ENCODE data around the gene BMP8B.

The BMP8B gene

DNA sequence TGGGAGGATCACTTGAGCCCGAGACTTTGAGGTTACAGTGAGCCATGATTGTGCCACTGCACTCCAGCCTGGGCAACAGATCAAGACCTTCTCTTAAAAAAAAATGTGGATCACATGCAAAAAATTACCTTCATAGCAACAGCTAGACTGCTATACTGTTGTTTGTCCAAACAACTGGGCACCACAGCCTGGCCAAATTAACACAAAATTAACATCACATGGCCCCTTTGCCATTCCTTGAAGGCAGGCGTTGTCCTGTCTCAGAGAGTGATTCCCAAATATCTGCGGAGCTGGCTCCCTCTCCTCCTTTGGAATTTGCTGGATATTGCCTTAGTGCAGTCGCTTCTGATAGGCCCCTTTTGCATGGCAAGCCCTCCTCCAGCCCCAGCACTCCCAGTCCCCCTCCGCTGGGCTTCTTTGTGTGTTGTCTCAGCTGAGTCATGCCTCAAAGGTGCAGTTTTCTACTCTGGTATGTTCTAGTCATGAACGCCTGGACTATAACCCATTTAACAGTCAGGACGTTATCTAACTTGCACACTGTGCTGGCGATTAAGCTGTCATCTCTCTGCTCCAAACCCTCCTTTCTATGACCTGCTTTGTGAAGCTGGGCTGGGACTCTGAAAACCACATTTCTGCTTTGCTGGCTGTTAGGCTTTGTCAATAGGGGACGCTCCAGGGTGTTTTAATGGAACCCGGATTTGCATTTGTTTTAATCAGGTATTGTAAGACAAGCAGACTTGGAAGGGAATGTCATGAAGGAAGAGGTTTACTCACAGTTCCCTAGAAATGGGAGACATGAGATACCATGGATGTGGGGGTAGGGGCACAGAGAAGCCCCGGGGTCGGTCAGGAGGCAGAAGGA lies 77.3 kb downstream of the BMP8B start:
- H3K4me1 ChIP-seq (ENCODE audit: control insufficient read depth, insufficient read depth, low read length) = no peaks in the 10 kb centered on the region
- ChIA-PET POLR2A (no interaction called here), CTCF (interaction anchor here (0.6 to 2.8 kb wide), 3 partner anchors 8 to 445 kb away, joined by 3 to 11 read pairs (median 3); no protein-coding TSS in a partner anchor)
- H3K27ac ChIP-seq (ENCODE audit: extremely low read depth, low read depth, low read length) = no peak overlapping the region
- TF ChIP-seq ZNF155 (tag by site-specific recombination; IDR thresholded peaks at IDR 0.05) (no peak), ZBTB21 (tag by site-specific recombination; IDR thresholded peaks at IDR 0.05) (no peak), ZBTB48 (tag by site-specific recombination; IDR thresholded peaks at IDR 0.05) (no peak), ZNF280D (tag by site-specific recombination; IDR thresholded peaks at IDR 0.05) (no peak), ZNF560 (tag by site-specific recombination; IDR thresholded peaks at IDR 0.05; ENCODE audit: borderline replicate concordance) (no peak), ZBTB7A (tag by site-specific recombination; IDR thresholded peaks at IDR 0.05; ENCODE audit: low read depth) (no peak), ZSCAN23 (tag by site-specific recombination; IDR thresholded peaks at IDR 0.05) (no peak)
- H3K36me3 ChIP-seq (ENCODE audit: control insufficient read depth in 2 of 2, insufficient read depth in 1 of 2, low read length in 2 of 2) = no peaks in the 10 kb centered on the region
- no peak overlapping the region for H3K4me3 ChIP-seq (ENCODE audit: low read depth, low read length)
- no peaks in the 10 kb centered on the region for H3K9me3 ChIP-seq (ENCODE audit: control insufficient read depth, insufficient read depth, low read depth, low read length)

DNA sequence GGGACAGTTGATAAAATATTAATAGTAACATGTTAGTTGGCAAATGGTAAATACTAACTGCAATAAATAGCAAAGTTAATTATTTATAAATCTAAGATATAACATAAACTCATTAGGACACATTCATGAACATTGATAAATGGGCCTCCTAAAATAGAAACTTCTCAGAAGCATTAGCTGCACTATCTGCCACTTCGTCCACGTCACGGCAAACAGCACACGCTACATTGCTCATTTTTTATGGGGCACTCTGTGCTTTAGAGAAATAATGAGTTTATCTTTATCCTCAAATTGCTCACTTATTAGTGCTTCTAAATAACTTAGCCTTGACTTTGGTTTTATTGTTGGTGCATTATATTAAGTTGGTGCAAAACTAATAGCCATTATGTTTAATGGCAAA lies 81.2 kb downstream of the BMP8B start:
- Histone ChIP-seq H3K27ac (ENCODE audit: extremely low read depth, low read depth, low read length) (no peak overlapping the region), H3K36me3 (ENCODE audit: control insufficient read depth in 2 of 2, insufficient read depth in 1 of 2, low read length in 2 of 2) (no peaks in the 10 kb centered on the region), H3K9me3 (ENCODE audit: control insufficient read depth, insufficient read depth, low read depth, low read length) (no peaks in the 10 kb centered on the region), H3K4me1 (ENCODE audit: control insufficient read depth, insufficient read depth, low read length) (no peaks in the 10 kb centered on the region), H3K4me3 (ENCODE audit: low read depth, low read length) (no peak overlapping the region)
- CTCF ChIA-PET = interaction anchor here (1.6 kb wide), 1 partner anchor 12 kb away, joined by 6 read pairs; no protein-coding TSS in a partner anchor
- POLR2A ChIA-PET = no interaction called here
- no peak for TF ChIP-seq REPIN1 (tag by site-specific recombination; IDR thresholded peaks at IDR 0.05; ENCODE audit: low read depth)
- no peak for TF ChIP-seq ZNF548 (tag by site-specific recombination; IDR thresholded peaks at IDR 0.05)
- no peak for TF ChIP-seq ZNF660 (tag by site-specific recombination; IDR thresholded peaks at IDR 0.05)
- TF ChIP-seq ZNF23 (tag by site-specific recombination; IDR thresholded peaks at IDR 0.05; ENCODE audit: borderline replicate concordance) = no peak
- no peak for TF ChIP-seq ZBTB49 (tag by site-specific recombination; IDR thresholded peaks at IDR 0.05; ENCODE audit: low read depth)
- no peak for TF ChIP-seq ZNF707 (tag by site-specific recombination; IDR thresholded peaks at IDR 0.05)
- no peak for TF ChIP-seq IKZF3 (tag by site-specific recombination; IDR thresholded peaks at IDR 0.05)
- no peak for TF ChIP-seq ZNF169 (tag by site-specific recombination; IDR thresholded peaks at IDR 0.05)
- TF ChIP-seq, protein P1, sequence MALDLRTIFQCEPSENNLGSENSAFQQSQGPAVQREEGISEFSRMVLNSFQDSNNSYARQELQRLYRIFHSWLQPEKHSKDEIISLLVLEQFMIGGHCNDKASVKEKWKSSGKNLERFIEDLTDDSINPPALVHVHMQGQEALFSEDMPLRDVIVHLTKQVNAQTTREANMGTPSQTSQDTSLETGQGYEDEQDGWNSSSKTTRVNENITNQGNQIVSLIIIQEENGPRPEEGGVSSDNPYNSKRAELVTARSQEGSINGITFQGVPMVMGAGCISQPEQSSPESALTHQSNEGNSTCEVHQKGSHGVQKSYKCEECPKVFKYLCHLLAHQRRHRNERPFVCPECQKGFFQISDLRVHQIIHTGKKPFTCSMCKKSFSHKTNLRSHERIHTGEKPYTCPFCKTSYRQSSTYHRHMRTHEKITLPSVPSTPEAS (tag by site-specific recombination; IDR thresholded peaks at IDR 0.05) = no peak
- TF ChIP-seq FEZF1 (tag by site-specific recombination; IDR thresholded peaks at IDR 0.05) = no peak
- TF ChIP-seq, protein P2, sequence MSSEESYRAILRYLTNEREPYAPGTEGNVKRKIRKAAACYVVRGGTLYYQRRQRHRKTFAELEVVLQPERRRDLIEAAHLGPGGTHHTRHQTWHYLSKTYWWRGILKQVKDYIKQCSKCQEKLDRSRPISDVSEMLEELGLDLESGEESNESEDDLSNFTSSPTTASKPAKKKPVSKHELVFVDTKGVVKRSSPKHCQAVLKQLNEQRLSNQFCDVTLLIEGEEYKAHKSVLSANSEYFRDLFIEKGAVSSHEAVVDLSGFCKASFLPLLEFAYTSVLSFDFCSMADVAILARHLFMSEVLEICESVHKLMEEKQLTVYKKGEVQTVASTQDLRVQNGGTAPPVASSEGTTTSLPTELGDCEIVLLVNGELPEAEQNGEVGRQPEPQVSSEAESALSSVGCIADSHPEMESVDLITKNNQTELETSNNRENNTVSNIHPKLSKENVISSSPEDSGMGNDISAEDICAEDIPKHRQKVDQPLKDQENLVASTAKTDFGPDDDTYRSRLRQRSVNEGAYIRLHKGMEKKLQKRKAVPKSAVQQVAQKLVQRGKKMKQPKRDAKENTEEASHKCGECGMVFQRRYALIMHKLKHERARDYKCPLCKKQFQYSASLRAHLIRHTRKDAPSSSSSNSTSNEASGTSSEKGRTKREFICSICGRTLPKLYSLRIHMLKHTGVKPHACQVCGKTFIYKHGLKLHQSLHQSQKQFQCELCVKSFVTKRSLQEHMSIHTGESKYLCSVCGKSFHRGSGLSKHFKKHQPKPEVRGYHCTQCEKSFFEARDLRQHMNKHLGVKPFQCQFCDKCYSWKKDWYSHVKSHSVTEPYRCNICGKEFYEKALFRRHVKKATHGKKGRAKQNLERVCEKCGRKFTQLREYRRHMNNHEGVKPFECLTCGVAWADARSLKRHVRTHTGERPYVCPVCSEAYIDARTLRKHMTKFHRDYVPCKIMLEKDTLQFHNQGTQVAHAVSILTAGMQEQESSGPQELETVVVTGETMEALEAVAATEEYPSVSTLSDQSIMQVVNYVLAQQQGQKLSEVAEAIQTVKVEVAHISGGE (tag by site-specific recombination; conservative IDR thresholded peaks at IDR 0.05; ENCODE audit: low read depth) = no peak
- no peak for TF ChIP-seq ZNF423 (tag by site-specific recombination; IDR thresholded peaks at IDR 0.05)
